ENCODE results near the gene CRACR2A.

CRACR2A gene

DNA sequence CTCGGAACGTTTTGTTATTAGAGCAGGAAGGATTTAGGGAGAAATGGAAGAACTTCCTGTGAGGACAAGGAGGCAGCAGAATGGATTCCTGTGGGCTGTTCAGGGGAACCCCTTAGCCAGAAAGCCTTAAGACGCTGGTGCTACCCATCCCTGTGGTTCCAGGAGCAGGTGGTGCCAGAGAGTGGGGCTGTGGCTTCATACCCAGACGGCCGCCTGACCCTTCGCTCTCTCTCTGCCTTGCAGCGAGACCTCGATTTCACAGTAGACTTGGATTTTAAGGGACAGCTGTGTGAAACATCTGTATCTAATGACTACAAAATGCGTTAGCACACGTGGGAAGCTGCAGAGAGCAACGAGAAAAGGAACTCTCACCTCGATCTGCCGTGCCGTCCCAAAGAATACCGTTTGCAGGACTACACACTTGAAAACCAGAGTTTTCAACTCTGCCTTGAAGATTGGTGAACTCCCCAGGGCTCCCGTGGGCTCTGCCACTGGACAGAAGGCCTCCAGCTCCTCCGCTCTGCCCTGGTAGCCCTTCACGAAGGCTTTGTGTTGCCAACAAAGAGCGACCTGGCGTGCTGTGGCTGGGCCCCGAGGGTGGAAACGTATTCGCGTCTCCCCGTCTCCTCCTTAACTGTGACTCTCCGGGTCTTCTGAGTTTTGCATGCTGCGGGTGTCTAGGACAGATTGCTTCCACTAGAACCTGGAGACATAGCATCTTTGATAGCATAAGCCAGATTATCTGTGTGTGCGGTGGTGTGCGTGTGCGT is 159.9 kb downstream of the CRACR2A start:
- no peak for DNase-seq

GRCh38 chr12:3589745-3590144 is 163.2 kb downstream of the CRACR2A start:
- no peak for DNase-seq

- DNase-seq, result no peak
Measured at GRCh38 chr12:3587402-3588013, 165.4 kb downstream of the CRACR2A start.

DNA sequence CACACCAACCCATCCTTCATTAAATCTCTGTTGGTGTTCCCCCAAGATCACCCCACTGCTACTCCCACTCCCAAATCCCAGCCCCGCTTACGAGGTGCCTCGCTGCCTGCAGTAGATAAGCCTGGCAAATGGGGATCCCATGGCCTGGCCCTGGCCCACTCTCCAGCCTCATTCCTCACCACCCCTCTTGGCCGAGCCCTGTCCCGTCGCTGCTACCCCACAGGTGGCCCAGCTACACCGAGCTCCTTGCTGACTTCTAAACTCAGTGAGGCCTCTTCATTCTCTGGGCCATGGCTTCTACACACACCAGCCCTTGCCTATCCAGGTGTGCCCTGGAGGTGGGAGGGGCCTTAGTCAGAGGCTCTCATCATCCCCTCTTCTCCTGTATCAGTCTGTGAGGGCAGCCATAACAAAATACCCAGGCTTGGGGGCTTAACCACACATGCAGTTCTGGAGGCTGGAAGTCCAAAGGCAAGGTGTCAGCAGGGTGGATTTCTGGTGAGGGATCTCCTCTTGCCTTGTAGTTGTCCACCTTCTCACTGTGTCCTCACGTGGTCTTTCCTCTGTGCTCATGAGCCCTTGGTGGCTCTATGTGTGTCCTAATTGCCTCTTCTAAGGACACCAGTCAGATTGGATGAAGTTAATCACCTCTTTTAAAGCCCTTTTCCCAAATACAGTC is 169.1 kb downstream of the CRACR2A start:
- no peak for DNase-seq

DNA sequence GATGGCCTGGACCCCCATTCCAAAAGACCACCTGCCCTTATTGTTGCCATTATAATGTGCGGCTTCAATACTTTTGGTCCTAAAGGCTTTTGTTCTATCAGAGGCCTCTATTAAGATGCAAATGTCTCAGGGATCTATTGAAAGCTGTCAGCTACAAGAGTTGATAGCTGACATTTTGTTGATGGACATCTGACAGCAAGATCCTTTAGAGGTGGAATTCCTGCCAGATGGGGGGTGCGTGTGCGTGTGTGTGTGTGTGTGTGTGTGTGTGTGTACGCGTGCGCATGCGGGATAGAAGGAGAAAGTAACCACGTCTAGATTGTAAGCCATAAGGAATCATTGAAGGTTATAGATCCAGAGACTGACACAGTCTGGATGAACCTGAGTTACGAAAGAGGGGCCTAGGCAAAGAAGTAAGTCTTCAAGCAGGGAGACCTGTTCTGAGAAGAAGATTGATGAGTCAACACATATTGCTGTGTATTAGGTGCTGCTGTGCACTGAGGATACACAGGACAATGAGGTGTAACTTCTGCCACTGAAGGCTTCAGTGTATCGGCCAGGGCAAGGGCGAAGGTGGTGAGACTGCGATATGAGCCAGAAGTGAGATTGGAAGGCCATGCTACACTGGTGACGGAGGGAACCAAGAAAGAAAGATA is 172.7 kb downstream of the CRACR2A start:
- no peak for DNase-seq

DNA sequence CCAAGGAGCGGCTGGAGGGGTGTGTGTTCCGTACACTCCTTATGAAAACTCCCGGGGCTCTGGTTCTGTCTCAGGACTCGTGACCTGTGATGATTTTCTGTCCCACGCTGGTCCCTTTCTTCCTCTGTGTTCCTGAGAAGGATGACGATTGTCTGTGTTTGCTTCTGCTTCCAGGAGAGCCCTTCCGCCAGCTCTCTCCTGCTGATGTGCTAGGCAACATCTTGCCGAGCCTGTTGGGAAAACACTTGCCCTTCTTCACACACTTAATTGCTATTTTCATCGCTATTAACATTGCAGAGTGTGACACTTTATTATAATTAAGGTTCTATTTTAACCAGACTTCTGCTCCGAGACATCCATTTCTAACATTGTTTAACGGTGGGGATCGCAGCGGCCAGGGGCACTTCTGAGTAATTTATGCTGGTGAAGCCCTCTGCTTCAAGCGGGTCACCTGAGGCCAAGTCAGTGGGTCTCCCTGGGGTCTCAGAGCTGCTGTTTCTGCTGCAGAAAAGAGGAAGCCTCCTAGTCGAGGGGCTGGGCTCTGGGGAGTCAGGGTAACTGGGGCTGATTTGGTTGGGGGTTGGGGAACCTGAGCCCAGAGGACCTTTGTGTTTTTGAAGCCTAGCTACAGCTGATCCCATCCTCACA is 173.3 kb downstream of the CRACR2A start:
- DNase-seq, result no peak

DNA sequence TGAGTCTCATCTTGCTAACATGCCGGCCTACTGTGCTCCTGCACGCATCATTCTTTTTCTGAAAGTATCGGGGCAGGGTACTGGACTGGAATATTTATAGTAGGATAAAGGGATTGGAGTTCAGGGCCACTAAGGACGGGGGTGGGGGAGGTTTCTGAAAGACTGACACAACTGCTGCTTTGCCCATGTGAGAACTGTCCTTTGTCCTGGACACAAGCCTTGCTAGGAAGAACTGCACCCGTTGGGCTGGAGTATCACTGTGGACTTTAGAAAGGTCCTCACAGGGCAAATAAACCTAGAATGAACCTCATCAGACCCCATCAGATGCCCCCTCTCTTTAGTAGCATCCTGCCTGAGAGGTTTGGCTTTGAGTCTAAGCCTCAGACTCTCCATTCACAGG is 174.4 kb downstream of the CRACR2A start:
- no peak for DNase-seq

DNA sequence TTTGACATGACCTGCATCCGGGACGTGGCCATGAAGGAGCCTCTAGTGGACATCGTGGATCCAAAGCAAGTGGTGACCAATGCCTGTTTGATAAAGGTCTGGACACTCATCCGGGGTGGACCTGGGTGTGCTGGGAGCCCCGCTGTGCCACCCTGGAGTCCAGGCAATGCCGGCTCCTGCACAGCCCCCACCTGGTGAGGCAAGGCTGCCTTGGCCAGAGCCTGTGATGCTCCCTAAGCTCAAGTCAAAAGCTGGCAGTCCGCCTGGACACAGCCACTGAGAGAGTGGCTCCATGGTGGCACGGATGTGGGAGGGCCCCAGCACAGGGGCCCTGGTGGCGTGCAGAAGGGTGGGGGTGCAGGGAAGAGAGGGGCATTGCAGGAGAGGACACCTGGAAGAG is 176.0 kb downstream of the CRACR2A start:
- DNase-seq, result no peak

DNA sequence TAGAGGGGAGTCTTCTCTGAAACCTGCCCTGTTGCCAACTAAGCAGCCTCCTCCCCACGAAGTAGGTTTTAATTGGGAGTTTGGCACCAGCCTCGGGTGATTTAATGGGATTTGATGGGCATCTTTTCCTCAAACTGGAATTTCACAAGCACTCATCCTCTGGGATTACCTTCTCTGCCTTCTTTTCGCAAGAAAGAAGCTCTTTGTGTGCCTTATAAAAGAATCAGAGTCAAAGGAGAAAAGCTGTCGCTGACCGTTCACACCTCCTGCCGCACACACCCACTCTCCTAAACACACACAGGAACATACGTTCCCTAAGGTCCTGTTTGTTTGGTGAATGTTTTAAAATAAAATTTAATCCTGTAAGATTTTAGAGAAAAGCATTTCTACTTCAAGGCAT is 177.9 kb downstream of the CRACR2A start:
- no peak for DNase-seq

DNA sequence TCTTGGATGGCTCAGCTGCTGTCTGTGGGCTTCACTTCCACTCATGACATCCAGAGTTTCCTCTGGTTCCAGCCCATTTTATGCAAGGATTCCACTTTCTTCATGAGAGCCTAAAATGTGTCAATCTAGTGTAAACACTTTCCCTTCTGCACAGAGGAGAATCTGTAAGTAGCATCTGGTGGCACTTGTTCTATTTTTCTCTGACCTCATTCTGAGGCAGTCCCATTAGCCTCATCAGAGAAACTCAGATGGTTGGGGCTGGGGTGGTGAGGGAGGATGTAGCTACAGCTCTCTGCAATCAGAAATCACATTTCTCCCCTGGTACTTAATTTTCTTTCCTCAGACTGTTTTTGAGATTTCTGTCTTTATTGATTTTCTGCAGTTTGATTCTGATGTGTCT is 180.3 kb downstream of the CRACR2A start:
- no peak for DNase-seq

DNA sequence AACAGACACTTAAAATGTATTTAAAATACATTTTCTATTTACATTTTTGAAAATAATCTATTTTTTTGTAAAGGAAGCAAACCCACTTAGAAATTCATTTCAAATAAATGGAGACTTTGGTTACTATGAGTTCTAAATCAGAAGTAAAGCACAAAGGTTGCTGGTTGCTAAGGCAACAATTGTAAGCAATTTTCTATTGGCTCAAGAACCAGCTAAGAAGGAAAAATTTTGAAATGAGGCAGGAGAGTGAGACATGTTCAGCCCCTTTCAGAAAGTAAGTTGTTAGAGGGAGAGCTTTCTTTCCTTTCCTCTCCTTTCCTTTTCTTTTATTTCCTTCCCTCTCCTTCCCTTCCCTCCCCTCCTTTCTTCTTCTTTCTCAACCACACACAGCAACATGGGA is 181.2 kb downstream of the CRACR2A start:
- DNase-seq, result no peak

GRCh38 chr12:3571323-3571722 is 181.6 kb downstream of the CRACR2A start:
- DNase-seq, result no peak

- no peak for DNase-seq
Measured at GRCh38 chr12:3568695-3569094, 184.2 kb downstream of the CRACR2A start.

DNA sequence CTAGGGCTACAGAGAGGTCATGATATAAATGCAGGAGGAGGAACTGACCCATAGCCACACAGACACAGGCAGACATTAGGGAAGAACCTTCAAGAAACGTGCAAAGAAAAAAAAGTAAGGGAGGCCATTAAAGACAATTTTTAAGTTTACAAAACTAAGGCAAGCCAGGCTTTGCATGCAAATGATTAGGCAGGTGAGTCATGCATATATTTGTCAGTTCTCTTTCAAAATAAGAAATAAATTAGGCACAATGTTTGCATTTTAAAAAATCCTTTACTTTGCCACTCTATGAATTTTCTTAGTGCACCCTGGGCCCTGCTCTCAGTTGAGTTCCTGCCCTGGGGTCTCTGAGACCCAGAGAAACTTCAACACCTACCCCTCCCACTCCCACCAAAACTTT is 186.9 kb downstream of the CRACR2A start:
- no peak for DNase-seq

Data from cortex of kidney (tissue), 1 donor.